Measurements from ENCODE around the gene ASXL2. TPM values are rescaled to one million over a fixed set of nuclear protein-coding genes. Genes with fewer than 3 reads are reported as not detected.
A peak's percentile ranks its signal among the peaks of the same experiment; 100 is the strongest.

The ASXL2 gene
- total and polyA plus RNA-seq, 4 experiments from 2014 or later = 6.3 to 63.6 (median 33.1) TPM

- ChIA-PET POLR2A (ENCODE audit: partially characterized antibody) (no interaction called here), CTCF (ENCODE audit: partially characterized antibody) (no interaction called here)
- Mint-ChIP-seq H3K4me1 (no peaks in the 10 kb centered on the region), H3K36me3 (no peaks in the 10 kb centered on the region), H3K9me3 (peaks cover 0 to 3% (median 0%) of the 10 kb centered on the region in 8 donors), H3K27ac (no peak overlapping the region), H3K4me3 (no peak overlapping the region), H3K27me3 (no peaks in the 10 kb centered on the region)
- H3K27ac ChIP-seq (ENCODE audit: low read depth, low read length) = no peak overlapping the region
- H3K4me1 ChIP-seq (ENCODE audit: insufficient read depth, low read length) = no peaks in the 10 kb centered on the region
- intact Hi-C loops (cut with micrococcal nuclease) = no loop called here
- H3K27me3 ChIP-seq (ENCODE audit: insufficient read depth, low read length) = no peaks in the 10 kb centered on the region
- no peaks in the 10 kb centered on the region for H3K9me3 ChIP-seq (ENCODE audit: control insufficient read depth in 1 of 2, low read length in 2 of 2)
- H3K4me3 ChIP-seq (ENCODE audit: low read length in 2 of 2) = no peak overlapping the region
- no peak for DNase-seq
- H3K36me3 ChIP-seq (ENCODE audit: insufficient read depth, low read length) = no peaks in the 10 kb centered on the region
These were observed 13.4 kb upstream of the ASXL2 start for GRCh38 chr2:25891672-25892071.

GRCh38 chr2:25887624-25888242 lies 9.4 kb upstream of the ASXL2 start:
- H3K4me1 ChIP-seq (ENCODE audit: insufficient read depth, low read length) = no peaks in the 10 kb centered on the region
- H3K27ac Mint-ChIP-seq = no peak overlapping the region
- H3K27me3 ChIP-seq (ENCODE audit: insufficient read depth, low read length) = no peaks in the 10 kb centered on the region
- intact Hi-C loops (cut with micrococcal nuclease) = no loop called here
- ChIA-PET CTCF (ENCODE audit: partially characterized antibody) (interaction anchor here (1.1 kb wide), 1 partner anchor 9 kb away, joined by 3 read pairs; the partner anchor contains the start of gene ASXL2), POLR2A (ENCODE audit: partially characterized antibody) (interaction anchor here (1.3 kb wide), 1 partner anchor 9 kb away, joined by 3 read pairs; the partner anchor contains the start of gene ASXL2)
- no peaks in the 10 kb centered on the region for H3K9me3 ChIP-seq (ENCODE audit: control insufficient read depth in 1 of 2, low read length in 2 of 2)
- H3K36me3 ChIP-seq (ENCODE audit: insufficient read depth, low read length) = no peaks in the 10 kb centered on the region
- DNase-seq = no peak
- H3K27ac ChIP-seq (ENCODE audit: low read depth, low read length) = no peak overlapping the region
- H3K27me3 Mint-ChIP-seq = peaks cover 2 to 8% of the 10 kb centered on the region in 2 donors
- H3K4me3 ChIP-seq (ENCODE audit: low read length in 2 of 2) = no peak overlapping the region
- peaks cover 0 to 4% of the 10 kb centered on the region in 2 donors for H3K36me3 Mint-ChIP-seq
- H3K4me1 Mint-ChIP-seq = no peaks in the 10 kb centered on the region
- H3K9me3 Mint-ChIP-seq = peaks cover 0 to 2% (median 0%) of the 10 kb centered on the region in 8 donors
- no peak overlapping the region for H3K4me3 Mint-ChIP-seq

- ChIA-PET POLR2A (ENCODE audit: partially characterized antibody) (no interaction called here), CTCF (ENCODE audit: partially characterized antibody) (interaction anchor here (1.0 kb wide), 1 partner anchor 34 kb away, joined by 4 read pairs; no protein-coding TSS in a partner anchor)
- no peak for DNase-seq
- Mint-ChIP-seq H3K9me3 (peaks cover 0 to 3% (median 0%) of the 10 kb centered on the region in 8 donors), H3K36me3 (peaks cover 0 to 4% of the 10 kb centered on the region in 2 donors), H3K27me3 (peaks cover 2 to 8% of the 10 kb centered on the region in 2 donors), H3K27ac (no peak overlapping the region), H3K4me3 (no peak overlapping the region), H3K4me1 (no peaks in the 10 kb centered on the region)
- no peaks in the 10 kb centered on the region for H3K27me3 ChIP-seq (ENCODE audit: insufficient read depth, low read length)
- intact Hi-C loops (cut with micrococcal nuclease) = no loop called here
- H3K27ac ChIP-seq (ENCODE audit: low read depth, low read length) = no peak overlapping the region
- H3K36me3 ChIP-seq (ENCODE audit: insufficient read depth, low read length) = no peaks in the 10 kb centered on the region
- H3K9me3 ChIP-seq (ENCODE audit: control insufficient read depth in 1 of 2, low read length in 2 of 2) = no peaks in the 10 kb centered on the region
- no peak overlapping the region for H3K4me3 ChIP-seq (ENCODE audit: low read length in 2 of 2)
- no peaks in the 10 kb centered on the region for H3K4me1 ChIP-seq (ENCODE audit: insufficient read depth, low read length)
These were observed 7.6 kb upstream of the ASXL2 start for GRCh38 chr2:25885933-25886332.

- peaks cover 2 to 8% of the 10 kb centered on the region in 2 donors for H3K27me3 Mint-ChIP-seq
- CTCF ChIA-PET (ENCODE audit: partially characterized antibody) = no interaction called here
These were observed 3.5 kb upstream of the ASXL2 start for GRCh38 chr2:25881764-25882163.

GRCh38 chr2:25879133-25879730 lies 945 bp upstream of the ASXL2 start:
- Mint-ChIP-seq H3K27ac (peak overlapping the region; percentile 94 to 99 (median 98)), H3K9me3 (peaks cover 0 to 3% (median 0%) of the 10 kb centered on the region in 8 donors), H3K4me1 (peaks cover 24 to 43% (median 31%) of the 10 kb centered on the region in 4 donors), H3K36me3 (peaks cover 6 to 19% of the 10 kb centered on the region in 2 donors), H3K27me3 (peaks cover 0 to 2% of the 10 kb centered on the region in 2 donors), H3K4me3 (peak overlapping the region; percentile 94 to 99 (median 97))
- no peaks in the 10 kb centered on the region for H3K9me3 ChIP-seq (ENCODE audit: control insufficient read depth in 1 of 2, low read length in 2 of 2)
- H3K4me1 ChIP-seq (ENCODE audit: insufficient read depth, low read length) = peaks cover 37% of the 10 kb centered on the region
- intact Hi-C loops (cut with micrococcal nuclease) = loop anchor here (1.0 to 5.0 kb wide), 4 partner anchors 37 to 602 kb away; partner anchors contain the start of gene KIF3C
- peak overlapping the region; percentile 98 for H3K27ac ChIP-seq (ENCODE audit: low read depth, low read length)
- CTCF ChIA-PET (ENCODE audit: partially characterized antibody) = interaction anchor here (0.6 to 2.3 kb wide), 18 partner anchors 9 to 517 kb away, joined by 3 to 46 read pairs (median 4); no protein-coding TSS in a partner anchor
- POLR2A ChIA-PET (ENCODE audit: partially characterized antibody) = interaction anchor here (0.8 to 2.8 kb wide), 25 partner anchors 9 to 1172 kb away, joined by 3 to 34 read pairs (median 5); partner anchors contain the start of genes ADGRF3, AGBL5, DTNB and HADHA
- no peaks in the 10 kb centered on the region for H3K36me3 ChIP-seq (ENCODE audit: insufficient read depth, low read length)
- H3K4me3 ChIP-seq (ENCODE audit: low read length in 2 of 2) = peak overlapping the region; percentile 39 to 49
- no peak for DNase-seq
- H3K27me3 ChIP-seq (ENCODE audit: insufficient read depth, low read length) = no peaks in the 10 kb centered on the region

More at GRCh38 chr2:25881764-25882163, 3.5 kb upstream of the ASXL2 start:
- POLR2A ChIA-PET (ENCODE audit: partially characterized antibody) = no interaction called here
- peaks cover 14% of the 10 kb centered on the region for H3K4me1 ChIP-seq (ENCODE audit: insufficient read depth, low read length)
- no peaks in the 10 kb centered on the region for H3K36me3 ChIP-seq (ENCODE audit: insufficient read depth, low read length)
- intact Hi-C loops (cut with micrococcal nuclease) = no loop called here
- H3K27me3 ChIP-seq (ENCODE audit: insufficient read depth, low read length) = no peaks in the 10 kb centered on the region
- no peaks in the 10 kb centered on the region for H3K9me3 ChIP-seq (ENCODE audit: control insufficient read depth in 1 of 2, low read length in 2 of 2)
- DNase-seq = no peak
- Mint-ChIP-seq H3K4me3 (no peak overlapping the region), H3K27ac (no peak overlapping the region), H3K9me3 (peaks cover 0 to 3% (median 0%) of the 10 kb centered on the region in 8 donors), H3K36me3 (peaks cover 4 to 13% of the 10 kb centered on the region in 2 donors), H3K4me1 (peaks cover 10 to 23% (median 14%) of the 10 kb centered on the region in 4 donors)
- H3K4me3 ChIP-seq (ENCODE audit: low read length in 2 of 2) = no peak overlapping the region
- H3K27ac ChIP-seq (ENCODE audit: low read depth, low read length) = no peak overlapping the region

- ChIA-PET CTCF (ENCODE audit: partially characterized antibody) (interaction anchor here (0.9 to 2.3 kb wide), 13 partner anchors 10 to 516 kb away, joined by 3 to 46 read pairs (median 3); no protein-coding TSS in a partner anchor), POLR2A (ENCODE audit: partially characterized antibody) (interaction anchor here (0.6 to 2.8 kb wide), 22 partner anchors 13 to 907 kb away, joined by 3 to 34 read pairs (median 6); partner anchors contain the start of genes ADGRF3, DTNB, KIF3C and RAB10)
- H3K9me3 Mint-ChIP-seq = peaks cover 0 to 1% (median 0%) of the 10 kb centered on the region in 8 donors
These were observed 591 bp downstream of the ASXL2 start for GRCh38 chr2:25877431-25878360.

More at GRCh38 chr2:25877431-25878360, 591 bp downstream of the ASXL2 start:
- Mint-ChIP-seq H3K4me3 (peak overlapping the region; percentile 94 to 99 (median 97)), H3K4me1 (peaks cover 28 to 52% (median 38%) of the 10 kb centered on the region in 4 donors), H3K27ac (peak overlapping the region; percentile 94 to 99 (median 99)), H3K27me3 (no peaks in the 10 kb centered on the region), H3K36me3 (peaks cover 6 to 23% of the 10 kb centered on the region in 2 donors)
- intact Hi-C loops (cut with micrococcal nuclease) = loop anchor here (1.0 to 5.0 kb wide), 8 partner anchors 25 to 600 kb away; partner anchors contain the start of genes ADGRF3, DTNB, HADHA and HADHB
- Histone ChIP-seq H3K36me3 (ENCODE audit: insufficient read depth, low read length) (no peaks in the 10 kb centered on the region), H3K27me3 (ENCODE audit: insufficient read depth, low read length) (no peaks in the 10 kb centered on the region), H3K4me1 (ENCODE audit: insufficient read depth, low read length) (peaks cover 39% of the 10 kb centered on the region), H3K27ac (ENCODE audit: low read depth, low read length) (peak overlapping the region; percentile 98), H3K9me3 (ENCODE audit: control insufficient read depth in 1 of 2, low read length in 2 of 2) (no peaks in the 10 kb centered on the region), H3K4me3 (ENCODE audit: low read length in 2 of 2) (peak overlapping the region; percentile 81 to 98)
- DNase-seq = peak; percentile 67 to 82 (median 72)

All from CD4-positive, alpha-beta memory T cell (primary cell).